Neural progenitor cell (in vitro differentiated cells): ENCODE measurements around the gene SLC49A4. TPM values are rescaled to one million over a fixed set of nuclear protein-coding genes. Genes with fewer than 3 reads are reported as not detected.

Experiments used
- DNase-seq: peaks from one replicate; pipeline ENCODE4 v3.0.0-alpha.2; 2016; ENCODE audit warnings: low spot score
- H2AFZ ChIP-seq: fragments of 200-600 bp; sonication (generic); replicated peaks from 2 replicates; pipeline ENCODE4 v1.6.1; 2016; ENCODE audit warnings: antibody characterized with exemption
- H3F3A ChIP-seq: fragments of 200-600 bp; sonication (generic); 2 replicates; pipeline ENCODE4 v1.6.1; 2016; ENCODE audit warnings: antibody characterized with exemption, low read depth
- H3K27ac ChIP-seq: fragments of 200-600 bp; sonication (generic); 2 replicates; pipeline ENCODE4 v1.5.1; 2016; ENCODE audit warnings: mild to moderate bottlenecking
- H3K27me3 ChIP-seq: fragments of 200-600 bp; sonication (generic); 2 replicates; pipeline ENCODE4 v1.6.1; 2016; ENCODE audit warnings: mild to moderate bottlenecking, moderate library complexity
- H3K36me3 ChIP-seq: fragments of 200-600 bp; sonication (generic); 2 replicates; pipeline ENCODE4 v1.5.1; 2016
- H3K4me1 ChIP-seq: fragments of 200-600 bp; sonication (generic); 2 replicates; pipeline ENCODE4 v1.6.1; 2016; ENCODE audit warnings: mixed run types
- H3K4me2 ChIP-seq: fragments of 200-600 bp; sonication (generic); 2 replicates; pipeline ENCODE4 v1.6.1; 2016
- H3K4me3 ChIP-seq: fragments of 200-600 bp; sonication (generic); 2 replicates; pipeline ENCODE4 v1.5.1; 2016
- H3K79me2 ChIP-seq: fragments of 200-600 bp; sonication (generic); 2 replicates; pipeline ENCODE4 v1.6.1; 2016; ENCODE audit warnings: low read depth
- H3K9ac ChIP-seq: fragments of 200-600 bp; sonication (generic); 2 replicates; pipeline ENCODE4 v1.6.1; 2016
- H3K9me3 ChIP-seq: fragments of 200-600 bp; sonication (generic); 2 replicates; pipeline ENCODE4 v1.5.1; 2016; ENCODE audit warnings: low read depth
- H4K20me1 ChIP-seq: fragments of 200-600 bp; sonication (generic); 2 replicates; pipeline ENCODE4 v1.6.1; 2016; ENCODE audit warnings: low read depth
- H3K27ac Mint-ChIP-seq: 3 replicates; pipeline ENCODE4 v1.8.0; 2021; ENCODE audit warnings: mixed read lengths
- H3K27me3 Mint-ChIP-seq: 2 replicates; pipeline ENCODE4 v1.8.0; 2022; ENCODE audit warnings: low read depth, mild to moderate bottlenecking, inconsistent platforms, moderate library complexity, mixed read lengths; ENCODE audit not compliant: insufficient read depth
- H3K36me3 Mint-ChIP-seq: 3 replicates; pipeline ENCODE4 v1.8.0; 2021; ENCODE audit warnings: mixed read lengths
- H3K4me1 Mint-ChIP-seq: 3 replicates; pipeline ENCODE4 v1.8.0; 2021; ENCODE audit warnings: mixed read lengths
- H3K4me3 Mint-ChIP-seq: 3 replicates; pipeline ENCODE4 v1.8.0; 2021; ENCODE audit warnings: mild to moderate bottlenecking, moderate library complexity, mixed read lengths
- H3K9me3 Mint-ChIP-seq: 3 replicates; pipeline ENCODE4 v1.8.0; 2020; ENCODE audit warnings: mixed read lengths
- EZH2 ChIP-seq: fragments of 200-600 bp; sonication (generic); IDR thresholded peaks from 2 replicates; pipeline ENCODE4 v1.6.1; 2017; ENCODE audit warnings: antibody characterized with exemption, mild to moderate bottlenecking, moderate library complexity
- EZH2phosphoT487 ChIP-seq: fragments of 200-600 bp; sonication (generic); IDR thresholded peaks from 2 replicates; pipeline ENCODE4 v1.6.1; 2017; ENCODE audit warnings: antibody characterized with exemption
- total RNA-seq: library from RNA; depleted of rRNA; stranded (reverse); fragments of >200 nt; gene quantifications from 2 replicates; pipeline ENCODE4 v1.2.3, GENCODE V29; 2015; ENCODE audit warnings: low replicate concordance
- TF ChIP-seq, protein P1 (sequence below): fragments of 200-600 bp; sonication (generic); IDR thresholded peaks from 2 replicates; pipeline ENCODE4 v1.5.1; 2017; ENCODE audit warnings: antibody characterized with exemption, mild to moderate bottlenecking

The SLC49A4 gene
- total RNA-seq, 1 donor from 2014 or later, result 21.6 TPM

DNA sequence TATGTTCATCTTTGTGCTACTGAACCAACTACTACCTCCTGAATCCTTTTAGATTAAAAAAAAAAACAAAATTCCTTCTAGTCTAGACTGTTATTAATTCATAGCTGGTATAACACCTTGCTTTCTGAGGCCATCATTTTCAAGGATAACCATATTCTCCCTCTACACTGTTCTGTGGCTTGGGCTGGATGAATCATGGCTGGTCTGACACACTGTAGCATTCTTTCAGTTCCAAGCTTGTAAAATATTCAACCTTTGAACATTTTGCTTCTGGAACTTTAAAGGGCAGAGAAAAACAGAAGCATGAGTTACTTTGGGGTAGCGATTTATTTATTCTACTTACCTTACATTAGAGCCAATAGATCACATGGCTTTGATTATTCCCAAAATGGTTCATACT, 8.8 kb upstream of the SLC49A4 start:
- no peak overlapping the region for H3K4me3 Mint-ChIP-seq
- peaks cover 18% of the 10 kb centered on the region for H3K79me2 ChIP-seq
- H3K36me3 Mint-ChIP-seq, result peaks cover 8% of the 10 kb centered on the region

DNA sequence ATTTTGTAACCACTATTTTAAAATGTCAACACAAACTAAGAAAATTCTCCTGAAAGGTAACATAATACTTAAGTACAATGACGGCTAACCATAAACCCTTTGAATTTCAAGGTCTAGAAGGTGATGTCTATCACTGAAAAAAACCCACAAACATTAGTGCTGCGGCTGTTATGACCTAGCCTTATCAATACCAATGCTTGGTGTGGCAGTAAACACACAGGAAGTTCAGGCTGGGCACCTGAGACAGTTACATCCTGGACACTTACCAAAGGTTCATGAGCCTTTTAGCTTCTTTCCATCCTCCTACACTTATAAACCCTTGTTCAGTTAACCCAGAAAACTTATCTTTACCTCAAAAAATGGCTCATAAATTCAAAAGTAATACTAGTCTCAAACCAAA, 7.0 kb upstream of the SLC49A4 start:
- Histone ChIP-seq H3K36me3 (no peaks in the 10 kb centered on the region), H4K20me1 (no peaks in the 10 kb centered on the region), H3K9me3 (no peaks in the 10 kb centered on the region), H3K9ac (no peak overlapping the region), H3K4me1 (peaks cover under 1% of the 10 kb centered on the region), H3K27me3 (no peaks in the 10 kb centered on the region), H3F3A (no peaks in the 10 kb centered on the region), H2AFZ (no peak overlapping the region), H3K4me3 (no peak overlapping the region), H3K27ac (no peak overlapping the region), H3K4me2 (no peak overlapping the region), H3K79me2 (peaks cover 32% of the 10 kb centered on the region)
- H3K4me3 Mint-ChIP-seq, result no peak overlapping the region
- no peak overlapping the region for H3K27ac Mint-ChIP-seq
- peaks cover 4% of the 10 kb centered on the region for H3K4me1 Mint-ChIP-seq
- TF ChIP-seq EZH2 (no peak), EZH2phosphoT487 (no peak)
- TF ChIP-seq, protein P1, sequence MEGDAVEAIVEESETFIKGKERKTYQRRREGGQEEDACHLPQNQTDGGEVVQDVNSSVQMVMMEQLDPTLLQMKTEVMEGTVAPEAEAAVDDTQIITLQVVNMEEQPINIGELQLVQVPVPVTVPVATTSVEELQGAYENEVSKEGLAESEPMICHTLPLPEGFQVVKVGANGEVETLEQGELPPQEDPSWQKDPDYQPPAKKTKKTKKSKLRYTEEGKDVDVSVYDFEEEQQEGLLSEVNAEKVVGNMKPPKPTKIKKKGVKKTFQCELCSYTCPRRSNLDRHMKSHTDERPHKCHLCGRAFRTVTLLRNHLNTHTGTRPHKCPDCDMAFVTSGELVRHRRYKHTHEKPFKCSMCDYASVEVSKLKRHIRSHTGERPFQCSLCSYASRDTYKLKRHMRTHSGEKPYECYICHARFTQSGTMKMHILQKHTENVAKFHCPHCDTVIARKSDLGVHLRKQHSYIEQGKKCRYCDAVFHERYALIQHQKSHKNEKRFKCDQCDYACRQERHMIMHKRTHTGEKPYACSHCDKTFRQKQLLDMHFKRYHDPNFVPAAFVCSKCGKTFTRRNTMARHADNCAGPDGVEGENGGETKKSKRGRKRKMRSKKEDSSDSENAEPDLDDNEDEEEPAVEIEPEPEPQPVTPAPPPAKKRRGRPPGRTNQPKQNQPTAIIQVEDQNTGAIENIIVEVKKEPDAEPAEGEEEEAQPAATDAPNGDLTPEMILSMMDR, result no peak
- DNase-seq, result no peak
- H3K9me3 Mint-ChIP-seq, result no peaks in the 10 kb centered on the region
- peaks cover 2% of the 10 kb centered on the region for H3K36me3 Mint-ChIP-seq
- no peaks in the 10 kb centered on the region for H3K27me3 Mint-ChIP-seq

More for the DNA sequence above, 8.8 kb upstream of the SLC49A4 start:
- TF ChIP-seq EZH2 (no peak), EZH2phosphoT487 (no peak)
- TF ChIP-seq, protein P1, result no peak
- no peak for DNase-seq
- Mint-ChIP-seq H3K9me3 (peaks cover 6% of the 10 kb centered on the region), H3K27me3 (no peaks in the 10 kb centered on the region), H3K4me1 (no peaks in the 10 kb centered on the region), H3K27ac (no peak overlapping the region)
- Histone ChIP-seq H3K36me3 (peaks cover 6% of the 10 kb centered on the region), H3K27me3 (no peaks in the 10 kb centered on the region), H3F3A (no peaks in the 10 kb centered on the region), H3K4me3 (no peak overlapping the region), H3K27ac (no peak overlapping the region), H3K9ac (no peak overlapping the region), H3K9me3 (no peaks in the 10 kb centered on the region), H3K4me2 (no peak overlapping the region), H4K20me1 (no peaks in the 10 kb centered on the region), H3K4me1 (no peaks in the 10 kb centered on the region), H2AFZ (no peak overlapping the region)

DNA sequence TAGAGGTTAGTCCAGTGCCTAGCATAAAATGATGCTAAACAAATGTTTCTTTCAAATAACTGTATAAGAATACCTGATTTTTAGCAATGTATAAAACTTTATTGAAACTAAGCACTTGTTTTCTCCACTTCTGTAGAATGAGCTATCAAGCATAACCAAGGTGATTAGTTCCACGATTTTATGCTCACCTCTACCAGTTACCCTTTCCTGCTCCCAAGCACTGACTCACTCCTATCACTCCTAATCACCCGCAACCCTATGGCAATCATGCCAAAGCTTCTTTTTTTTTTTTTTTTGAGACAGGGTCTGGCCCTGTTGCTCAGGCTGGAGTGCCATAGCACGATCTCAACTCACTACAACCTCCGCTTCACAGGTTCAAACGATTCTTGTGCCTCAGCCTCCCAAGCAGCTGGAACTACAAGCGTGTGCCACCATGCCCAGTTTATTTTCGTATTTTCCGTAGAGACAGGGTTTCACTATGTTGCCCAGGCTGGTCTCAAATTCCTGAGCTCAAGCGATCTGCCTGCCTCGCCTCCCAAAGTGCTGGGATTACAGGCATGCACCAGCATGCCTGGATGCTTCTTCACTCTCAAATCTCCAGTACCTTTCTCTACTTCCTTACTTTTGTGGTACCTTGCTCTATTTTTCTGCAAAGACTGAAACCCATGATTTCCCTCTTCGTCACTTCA, 5.1 kb upstream of the SLC49A4 start:
- no peak overlapping the region for H3K9ac ChIP-seq
- H3K4me3 Mint-ChIP-seq, result no peak overlapping the region
- H3K27me3 Mint-ChIP-seq, result no peaks in the 10 kb centered on the region
- no peaks in the 10 kb centered on the region for H3K27me3 ChIP-seq
- no peak for DNase-seq
- H3F3A ChIP-seq, result peaks cover 16% of the 10 kb centered on the region
- H3K9me3 ChIP-seq, result no peaks in the 10 kb centered on the region
- H3K4me2 ChIP-seq, result no peak overlapping the region
- no peaks in the 10 kb centered on the region for H3K9me3 Mint-ChIP-seq
- peaks cover 38% of the 10 kb centered on the region for H3K79me2 ChIP-seq
- H3K36me3 ChIP-seq, result no peaks in the 10 kb centered on the region
- no peak overlapping the region for H3K4me3 ChIP-seq
- no peaks in the 10 kb centered on the region for H3K36me3 Mint-ChIP-seq
- H3K27ac Mint-ChIP-seq, result no peak overlapping the region
- peaks cover 7% of the 10 kb centered on the region for H3K4me1 ChIP-seq
- no peaks in the 10 kb centered on the region for H4K20me1 ChIP-seq
- H3K27ac ChIP-seq, result no peak overlapping the region
- TF ChIP-seq EZH2phosphoT487 (no peak), EZH2 (no peak)
- TF ChIP-seq, protein P1, result no peak
- H2AFZ ChIP-seq, result no peak overlapping the region
- H3K4me1 Mint-ChIP-seq, result peaks cover 17% of the 10 kb centered on the region
